ENCODE results near the gene RTRAF.

Gene RTRAF

GRCh38 chr14:51989293-51990234 is at the start of gene RTRAF:
RTRAF (plus strand) TSS chr14:51989546; CDS start chr14:51989640, 94 bp downstream.
- no peak for TF ChIP-seq CTCF (IDR thresholded peaks at IDR 0.05; ENCODE audit: low read depth, low read length)
- peak within 1 kb of the TSS; percentile 96 for H3K4me3 ChIP-seq (ENCODE audit: low read depth, low read length)

GRCh38 chr14:51939755-51940301 is 49.5 kb upstream of the RTRAF start:
- TF ChIP-seq CTCF (IDR thresholded peaks at IDR 0.05; ENCODE audit: low read depth, low read length) = no peak
- H3K4me3 ChIP-seq (ENCODE audit: low read depth, low read length) = no peak overlapping the region

DNA sequence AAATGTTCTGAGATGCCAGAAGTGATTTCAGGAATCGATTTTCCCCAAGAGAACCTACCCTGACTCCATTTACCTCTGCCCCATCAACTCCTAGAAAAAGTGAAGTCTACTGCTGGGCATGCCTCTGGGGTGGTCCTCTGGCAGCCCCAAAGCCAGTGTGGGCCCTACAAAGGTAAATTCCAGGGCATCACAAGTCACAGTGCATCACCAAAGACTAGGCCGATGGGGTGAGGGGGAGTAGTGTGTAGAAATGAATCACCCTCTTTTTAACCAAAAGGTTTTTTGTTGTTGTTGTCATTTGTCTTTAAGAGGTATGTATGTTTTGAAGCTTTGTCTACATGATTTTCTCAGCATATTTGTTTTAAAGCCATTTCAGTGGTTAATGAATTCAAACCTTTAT is 46.4 kb upstream of the RTRAF start:
- no peak overlapping the region for H3K4me3 ChIP-seq (ENCODE audit: low read depth, low read length)
- no peak for TF ChIP-seq CTCF (IDR thresholded peaks at IDR 0.05; ENCODE audit: low read depth, low read length)

DNA sequence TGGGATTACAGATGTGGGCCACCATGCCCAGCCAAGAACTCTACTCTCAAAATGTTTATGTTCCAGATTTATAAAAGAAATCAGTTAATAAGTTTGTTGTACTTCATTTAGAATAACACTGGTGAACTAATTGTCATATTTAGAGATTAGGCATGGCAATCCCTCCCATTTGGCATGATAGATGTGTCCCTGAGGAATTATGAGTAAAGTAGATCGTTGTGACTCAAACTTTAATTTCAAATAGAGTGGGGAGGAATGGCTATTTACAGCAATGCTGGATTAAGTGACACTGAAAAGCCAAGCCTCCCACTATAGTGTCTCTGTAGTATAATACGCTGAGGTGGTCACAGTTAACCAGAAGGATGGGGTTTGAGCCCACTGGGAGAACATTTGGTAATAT is 39.3 kb upstream of the RTRAF start:
- no peak for TF ChIP-seq CTCF (IDR thresholded peaks at IDR 0.05; ENCODE audit: low read depth, low read length)
- no peak overlapping the region for H3K4me3 ChIP-seq (ENCODE audit: low read depth, low read length)

DNA sequence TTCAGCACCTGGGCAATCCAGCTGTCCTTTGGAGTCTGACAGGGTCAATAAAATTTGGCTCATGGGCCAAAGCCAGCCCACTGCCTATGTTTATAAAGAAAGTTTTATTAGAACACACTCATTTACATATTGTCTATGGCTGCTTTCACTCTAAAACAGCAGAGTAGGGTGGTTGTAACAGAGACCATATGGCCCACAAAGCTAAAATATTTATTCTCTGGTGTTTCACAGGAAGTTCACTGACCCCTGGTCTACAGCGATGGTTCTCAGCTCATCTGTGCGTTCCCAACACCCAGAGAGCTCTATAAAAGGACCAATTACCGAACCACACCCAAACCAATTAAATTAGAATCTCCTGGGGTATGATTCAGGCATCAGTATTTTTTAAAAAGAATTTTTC is 37.7 kb upstream of the RTRAF start:
- no peak for TF ChIP-seq CTCF (IDR thresholded peaks at IDR 0.05; ENCODE audit: low read depth, low read length)
- H3K4me3 ChIP-seq (ENCODE audit: low read depth, low read length) = no peak overlapping the region

- H3K4me3 ChIP-seq (ENCODE audit: low read depth, low read length) = no peak overlapping the region
- no peak for TF ChIP-seq CTCF (IDR thresholded peaks at IDR 0.05; ENCODE audit: low read depth, low read length)
Measured at GRCh38 chr14:51954031-51954430, 35.3 kb upstream of the RTRAF start.

DNA sequence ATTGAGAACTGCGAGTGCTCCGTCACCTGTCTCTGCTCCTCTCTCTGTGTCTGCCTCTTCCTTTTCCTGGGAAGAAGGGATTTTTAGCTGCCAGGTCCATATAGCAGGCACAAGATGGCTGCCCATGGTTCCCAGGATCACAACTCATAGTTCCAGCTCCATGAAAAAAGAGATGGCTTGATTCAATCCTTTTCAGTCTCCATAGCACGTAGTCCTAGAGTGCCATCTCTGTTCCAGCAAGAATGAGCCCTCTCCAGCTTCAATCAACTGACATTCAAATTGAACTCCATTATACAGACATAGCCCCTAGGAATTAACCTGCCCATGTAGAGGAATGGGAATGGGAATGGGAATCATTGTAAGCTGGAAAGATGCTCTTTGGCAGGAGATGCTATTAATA is 34.7 kb upstream of the RTRAF start:
- no peak for TF ChIP-seq CTCF (IDR thresholded peaks at IDR 0.05; ENCODE audit: low read depth, low read length)

More for the DNA sequence above, 34.7 kb upstream of the RTRAF start:
- no peak overlapping the region for H3K4me3 ChIP-seq (ENCODE audit: low read depth, low read length)

Data from WI38 (cell line).